GM23338 (cell line): ENCODE results near the gene PPP1CC. TPM values are rescaled to one million over a fixed set of nuclear protein-coding genes. Genes with fewer than 3 reads are reported as not detected.

Source experiments
- ATAC-seq: fragments of 200-7000 bp; cut with Tn5 transposase; 3 replicates; pipeline ENCODE4 v1.9.1; 2020
- DNase-seq: peaks from one replicate; pipeline ENCODE4 v3.0.0-alpha.2; 2015; ENCODE audit warnings: low spot score
- H2AFZ ChIP-seq: fragments of 200-600 bp; sonication (generic); 2 replicates; pipeline ENCODE4 v1.8.0; 2016; ENCODE audit warnings: antibody characterized with exemption, mild to moderate bottlenecking, moderate library complexity
- H3F3A ChIP-seq: fragments of 200-600 bp; sonication (generic); replicated peaks from 2 replicates; pipeline ENCODE4 v1.8.0; 2017; ENCODE audit warnings: antibody characterized with exemption, mixed run types, low read depth
- H3K27ac ChIP-seq: fragments of 200-600 bp; sonication (generic); 2 replicates; pipeline ENCODE4 v1.6.1; 2016; ENCODE audit warnings: low read depth
- H3K27me3 ChIP-seq: fragments of 200-600 bp; sonication (generic); 2 replicates; pipeline ENCODE4 v1.8.0; 2016; ENCODE audit warnings: mild to moderate bottlenecking, mixed run types, moderate library complexity; ENCODE audit not compliant: insufficient read depth
- H3K36me3 ChIP-seq: fragments of 200-600 bp; sonication (generic); 2 replicates; pipeline ENCODE4 v1.8.0; 2016; ENCODE audit warnings: mild to moderate bottlenecking; ENCODE audit not compliant: insufficient read depth
- H3K4me1 ChIP-seq: fragments of 200-600 bp; sonication (generic); 2 replicates; pipeline ENCODE4 v1.8.0; 2016; ENCODE audit warnings: mild to moderate bottlenecking, moderate library complexity; ENCODE audit not compliant: insufficient read depth
- H3K4me2 ChIP-seq: fragments of 200-600 bp; sonication (generic); 2 replicates; pipeline ENCODE4 v1.7.1; 2017; ENCODE audit warnings: mixed run types
- H3K4me3 ChIP-seq: fragments of 200-600 bp; sonication (generic); 2 replicates; pipeline ENCODE4 v1.6.1; 2016; ENCODE audit warnings: mixed run types
- H3K79me2 ChIP-seq: fragments of 200-600 bp; sonication (generic); replicated peaks from 2 replicates; pipeline ENCODE4 v1.8.0; 2017; ENCODE audit warnings: mild to moderate bottlenecking; ENCODE audit not compliant: insufficient read depth
- H3K9me2 ChIP-seq: fragments of 200-600 bp; sonication (generic); 2 replicates; pipeline ENCODE4 v1.8.0; 2017; ENCODE audit not compliant: insufficient read depth
- H4K20me1 ChIP-seq: fragments of 200-600 bp; sonication (generic); replicated peaks from 2 replicates; pipeline ENCODE4 v1.8.0; 2017; ENCODE audit warnings: mild to moderate bottlenecking; ENCODE audit not compliant: insufficient read depth
- H3K27ac Mint-ChIP-seq: 2 replicates; pipeline ENCODE4 v1.8.0; 2020; ENCODE audit warnings: inconsistent platforms, mild to moderate bottlenecking, moderate library complexity, mixed read lengths
- H3K27me3 Mint-ChIP-seq: 3 replicates; pipeline ENCODE4 v1.8.0; 2022; ENCODE audit warnings: low read depth, mild to moderate bottlenecking, moderate library complexity, mixed read lengths, inconsistent platforms; ENCODE audit not compliant: insufficient read depth, poor library complexity
- H3K36me3 Mint-ChIP-seq: 3 replicates; pipeline ENCODE4 v1.8.0; 2021; ENCODE audit warnings: low read depth, mild to moderate bottlenecking, inconsistent platforms, moderate library complexity, mixed read lengths
- H3K4me1 Mint-ChIP-seq: 3 replicates; pipeline ENCODE4 v1.8.0; 2020; ENCODE audit warnings: mild to moderate bottlenecking, inconsistent platforms, mixed read lengths
- H3K4me3 Mint-ChIP-seq: 3 replicates; pipeline ENCODE4 v1.8.0; 2021; ENCODE audit warnings: moderate library complexity, mild to moderate bottlenecking, inconsistent platforms, mixed read lengths
- H3K9me3 Mint-ChIP-seq: 3 replicates; pipeline ENCODE4 v1.8.0; 2020; ENCODE audit warnings: moderate library complexity, mild to moderate bottlenecking, inconsistent platforms, mixed read lengths
- CREB1 ChIP-seq: fragments of 250-450 bp; sonication (Bioruptor Pico); IDR thresholded peaks from 2 replicates; pipeline ENCODE4 v1.5.0; 2020; ENCODE audit warnings: low read depth, mild to moderate bottlenecking, moderate library complexity
- CTCF ChIP-seq, 2 experiments: fragments of 200-600 bp in 1 of 2; sonication (generic) in 1 of 2; conservative IDR thresholded peaks; 2 replicates each; pipeline versions ENCODE4 v1.5.1 to v1.6.1; 2016 to 2017; ENCODE audit warnings: antibody characterized with exemption in 2 of 2, low read depth in 2 of 2, mild to moderate bottlenecking in 2 of 2, moderate library complexity in 1 of 2
- EZH2 ChIP-seq: fragments of 200-600 bp; sonication (generic); IDR thresholded peaks from one replicate; pipeline ENCODE4 v1.8.0; 2017; ENCODE audit warnings: antibody characterized with exemption, mild to moderate bottlenecking, low read depth; ENCODE audit not compliant: unreplicated experiment
- JUNB ChIP-seq: IDR thresholded peaks from one replicate; pipeline ENCODE4 v1.6.1; 2016; ENCODE audit warnings: antibody characterized with exemption; ENCODE audit not compliant: unreplicated experiment
- NANOG ChIP-seq: IDR thresholded peaks from 2 replicates; pipeline ENCODE4 v1.6.1; 2016; ENCODE audit warnings: antibody characterized with exemption, borderline replicate concordance
- POLR2AphosphoS5 ChIP-seq: IDR thresholded peaks from 2 replicates; pipeline ENCODE4 v1.6.1; 2016; ENCODE audit warnings: antibody characterized with exemption, low read depth
- STAT1 ChIP-seq: IDR thresholded peaks from one replicate; pipeline ENCODE4 v1.6.1; 2016; ENCODE audit warnings: antibody characterized with exemption; ENCODE audit not compliant: unreplicated experiment
- ZNF114 ChIP-seq: fragments of 250-450 bp; sonication (Bioruptor Pico); IDR thresholded peaks from 2 replicates; pipeline ENCODE4 v1.5.0; 2020; ENCODE audit warnings: mild to moderate bottlenecking, moderate library complexity
- ZNF331 ChIP-seq: fragments of 250-450 bp; sonication (Bioruptor Pico); IDR thresholded peaks from 2 replicates; pipeline ENCODE4 v1.5.0; 2020; ENCODE audit warnings: low read depth, mild to moderate bottlenecking, moderate library complexity
- ZNF462 ChIP-seq: fragments of 250-450 bp; sonication (Bioruptor Pico); IDR thresholded peaks from 2 replicates; pipeline ENCODE4 v1.5.0; 2020; ENCODE audit warnings: mild to moderate bottlenecking, moderate library complexity
- polyA plus RNA-seq: library from polyadenylated mRNA; unstranded; fragments of >200 nt; fragmentation: Nextera tagmentation; extraction: Ambion mirVana; gene quantifications from 2 replicates; pipeline ENCODE4 v1.2.1, GENCODE V29; 2016
- total RNA-seq: library from RNA; depleted of rRNA; stranded (reverse); fragments of >200 nt; shearing (Covaris generic); gene quantifications from 2 replicates; pipeline ENCODE4 v1.2.3, GENCODE V29; 2014
- TF ChIP-seq, protein P1 (sequence below): IDR thresholded peaks from one replicate; pipeline ENCODE4 v1.6.1; 2018; ENCODE audit warnings: antibody characterized with exemption; ENCODE audit not compliant: unreplicated experiment

The PPP1CC gene
- total and polyA plus RNA-seq, 2 experiments from 2014 or later = 276 to 501 TPM

DNA sequence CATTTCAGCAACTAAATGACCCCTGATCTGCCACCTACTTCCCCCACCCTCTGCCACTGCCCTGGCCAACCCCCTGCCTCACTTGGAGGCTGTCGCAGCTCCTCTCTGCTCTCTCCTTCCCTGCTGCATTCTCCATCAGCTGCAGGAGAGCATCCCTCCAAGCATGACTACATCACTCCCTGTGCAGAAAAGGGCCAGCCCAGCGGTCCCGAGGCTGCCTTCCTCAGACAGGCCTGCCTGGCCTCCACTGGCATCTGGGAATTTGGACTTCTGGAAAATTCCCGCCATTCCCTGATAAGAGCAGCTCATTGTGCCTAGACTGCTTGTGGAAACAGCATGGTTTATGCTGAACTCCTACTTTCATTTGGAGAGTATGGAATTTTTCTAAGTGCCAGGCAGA is 66.5 kb downstream of the PPP1CC start:
- no peaks in the 10 kb centered on the region for H3K79me2 ChIP-seq
- H3K4me2 ChIP-seq = no peak overlapping the region
- Mint-ChIP-seq H3K9me3 (no peaks in the 10 kb centered on the region), H3K36me3 (no peaks in the 10 kb centered on the region), H3K4me3 (no peak overlapping the region), H3K4me1 (peaks cover 8% of the 10 kb centered on the region; the same call in 2 of the 3 replicates), H3K27me3 (peaks cover 1% of the 10 kb centered on the region), H3K27ac (no peak overlapping the region)
- no peaks in the 10 kb centered on the region for H4K20me1 ChIP-seq
- no peaks in the 10 kb centered on the region for H3F3A ChIP-seq
- H3K9me2 ChIP-seq = no peaks in the 10 kb centered on the region
- no peak overlapping the region for H3K4me3 ChIP-seq
- no peaks in the 10 kb centered on the region for H3K27me3 ChIP-seq
- no peak overlapping the region for H3K27ac ChIP-seq
- H3K4me1 ChIP-seq = no peaks in the 10 kb centered on the region
- H2AFZ ChIP-seq = no peak overlapping the region
- no peaks in the 10 kb centered on the region for H3K36me3 ChIP-seq
- TF ChIP-seq CREB1 (CRISPR knock-in tag) = no peak
- no peak for TF ChIP-seq STAT1
- no peak for TF ChIP-seq NANOG
- no peak for TF ChIP-seq POLR2AphosphoS5
- no peak for TF ChIP-seq CTCF (conservative IDR thresholded peaks at IDR 0.05; ENCODE audit: low read depth in 2 of 2)
- TF ChIP-seq ZNF462 (CRISPR knock-in tag) = no peak
- TF ChIP-seq ZNF114 = no peak
- no peak for TF ChIP-seq ZNF331
- no peak for TF ChIP-seq JUNB
- TF ChIP-seq, protein P1, sequence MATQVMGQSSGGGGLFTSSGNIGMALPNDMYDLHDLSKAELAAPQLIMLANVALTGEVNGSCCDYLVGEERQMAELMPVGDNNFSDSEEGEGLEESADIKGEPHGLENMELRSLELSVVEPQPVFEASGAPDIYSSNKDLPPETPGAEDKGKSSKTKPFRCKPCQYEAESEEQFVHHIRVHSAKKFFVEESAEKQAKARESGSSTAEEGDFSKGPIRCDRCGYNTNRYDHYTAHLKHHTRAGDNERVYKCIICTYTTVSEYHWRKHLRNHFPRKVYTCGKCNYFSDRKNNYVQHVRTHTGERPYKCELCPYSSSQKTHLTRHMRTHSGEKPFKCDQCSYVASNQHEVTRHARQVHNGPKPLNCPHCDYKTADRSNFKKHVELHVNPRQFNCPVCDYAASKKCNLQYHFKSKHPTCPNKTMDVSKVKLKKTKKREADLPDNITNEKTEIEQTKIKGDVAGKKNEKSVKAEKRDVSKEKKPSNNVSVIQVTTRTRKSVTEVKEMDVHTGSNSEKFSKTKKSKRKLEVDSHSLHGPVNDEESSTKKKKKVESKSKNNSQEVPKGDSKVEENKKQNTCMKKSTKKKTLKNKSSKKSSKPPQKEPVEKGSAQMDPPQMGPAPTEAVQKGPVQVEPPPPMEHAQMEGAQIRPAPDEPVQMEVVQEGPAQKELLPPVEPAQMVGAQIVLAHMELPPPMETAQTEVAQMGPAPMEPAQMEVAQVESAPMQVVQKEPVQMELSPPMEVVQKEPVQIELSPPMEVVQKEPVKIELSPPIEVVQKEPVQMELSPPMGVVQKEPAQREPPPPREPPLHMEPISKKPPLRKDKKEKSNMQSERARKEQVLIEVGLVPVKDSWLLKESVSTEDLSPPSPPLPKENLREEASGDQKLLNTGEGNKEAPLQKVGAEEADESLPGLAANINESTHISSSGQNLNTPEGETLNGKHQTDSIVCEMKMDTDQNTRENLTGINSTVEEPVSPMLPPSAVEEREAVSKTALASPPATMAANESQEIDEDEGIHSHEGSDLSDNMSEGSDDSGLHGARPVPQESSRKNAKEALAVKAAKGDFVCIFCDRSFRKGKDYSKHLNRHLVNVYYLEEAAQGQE = no peak
- TF ChIP-seq EZH2 = no peak
- no peak for ATAC-seq
- DNase-seq = no peak
